OCI-LY3 (cell line): ENCODE results near the gene SARS2.

Experiments
- EZH2phosphoT487 ChIP-seq: fragments of 200-600 bp; shearing (Covaris generic); IDR thresholded peaks from 2 replicates; pipeline ENCODE4 v1.6.1; 2018; ENCODE audit warnings: antibody characterized with exemption, mixed run types, low read depth
- TF ChIP-seq, protein P1 (sequence below): fragments of 200-600, 300-600 bp; sonication (generic); IDR thresholded peaks from 2 replicates; pipeline ENCODE4 v1.5.1; 2014; ENCODE audit warnings: antibody characterized with exemption, low read length, low read depth

- TF ChIP-seq, protein P1, sequence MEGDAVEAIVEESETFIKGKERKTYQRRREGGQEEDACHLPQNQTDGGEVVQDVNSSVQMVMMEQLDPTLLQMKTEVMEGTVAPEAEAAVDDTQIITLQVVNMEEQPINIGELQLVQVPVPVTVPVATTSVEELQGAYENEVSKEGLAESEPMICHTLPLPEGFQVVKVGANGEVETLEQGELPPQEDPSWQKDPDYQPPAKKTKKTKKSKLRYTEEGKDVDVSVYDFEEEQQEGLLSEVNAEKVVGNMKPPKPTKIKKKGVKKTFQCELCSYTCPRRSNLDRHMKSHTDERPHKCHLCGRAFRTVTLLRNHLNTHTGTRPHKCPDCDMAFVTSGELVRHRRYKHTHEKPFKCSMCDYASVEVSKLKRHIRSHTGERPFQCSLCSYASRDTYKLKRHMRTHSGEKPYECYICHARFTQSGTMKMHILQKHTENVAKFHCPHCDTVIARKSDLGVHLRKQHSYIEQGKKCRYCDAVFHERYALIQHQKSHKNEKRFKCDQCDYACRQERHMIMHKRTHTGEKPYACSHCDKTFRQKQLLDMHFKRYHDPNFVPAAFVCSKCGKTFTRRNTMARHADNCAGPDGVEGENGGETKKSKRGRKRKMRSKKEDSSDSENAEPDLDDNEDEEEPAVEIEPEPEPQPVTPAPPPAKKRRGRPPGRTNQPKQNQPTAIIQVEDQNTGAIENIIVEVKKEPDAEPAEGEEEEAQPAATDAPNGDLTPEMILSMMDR: no peak
- TF ChIP-seq EZH2phosphoT487: no peak
Measured at GRCh38 chr19:38918526-38918925, 12.0 kb downstream of the SARS2 start.
